Measurements from ENCODE around the gene TCF7L2.

- TF ChIP-seq, protein P1, sequence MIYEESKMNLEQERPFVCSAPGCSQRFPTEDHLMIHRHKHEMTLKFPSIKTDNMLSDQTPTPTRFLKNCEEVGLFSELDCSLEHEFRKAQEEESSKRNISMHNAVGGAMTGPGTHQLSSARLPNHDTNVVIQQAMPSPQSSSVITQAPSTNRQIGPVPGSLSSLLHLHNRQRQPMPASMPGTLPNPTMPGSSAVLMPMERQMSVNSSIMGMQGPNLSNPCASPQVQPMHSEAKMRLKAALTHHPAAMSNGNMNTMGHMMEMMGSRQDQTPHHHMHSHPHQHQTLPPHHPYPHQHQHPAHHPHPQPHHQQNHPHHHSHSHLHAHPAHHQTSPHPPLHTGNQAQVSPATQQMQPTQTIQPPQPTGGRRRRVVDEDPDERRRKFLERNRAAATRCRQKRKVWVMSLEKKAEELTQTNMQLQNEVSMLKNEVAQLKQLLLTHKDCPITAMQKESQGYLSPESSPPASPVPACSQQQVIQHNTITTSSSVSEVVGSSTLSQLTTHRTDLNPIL (CRISPR knock-in tag; IDR thresholded peaks at IDR 0.05; ENCODE audit: low read depth), result no peak
- peak; percentile 82; the same call in 1 of the 2 replicates for TF ChIP-seq PATZ1 (CRISPR knock-in tag; IDR thresholded peaks at IDR 0.05; ENCODE audit: borderline replicate concordance)
- TF ChIP-seq GLIS3 (CRISPR knock-in tag; IDR thresholded peaks at IDR 0.05), result no peak
- TF ChIP-seq ZFP3 (CRISPR knock-in tag; IDR thresholded peaks at IDR 0.05), result no peak
- no peak for TF ChIP-seq TCF4 (CRISPR knock-in tag; IDR thresholded peaks at IDR 0.05; ENCODE audit: borderline replicate concordance)
- TF ChIP-seq CSRNP3 (CRISPR knock-in tag; IDR thresholded peaks at IDR 0.05), result no peak
- TF ChIP-seq, protein P2, sequence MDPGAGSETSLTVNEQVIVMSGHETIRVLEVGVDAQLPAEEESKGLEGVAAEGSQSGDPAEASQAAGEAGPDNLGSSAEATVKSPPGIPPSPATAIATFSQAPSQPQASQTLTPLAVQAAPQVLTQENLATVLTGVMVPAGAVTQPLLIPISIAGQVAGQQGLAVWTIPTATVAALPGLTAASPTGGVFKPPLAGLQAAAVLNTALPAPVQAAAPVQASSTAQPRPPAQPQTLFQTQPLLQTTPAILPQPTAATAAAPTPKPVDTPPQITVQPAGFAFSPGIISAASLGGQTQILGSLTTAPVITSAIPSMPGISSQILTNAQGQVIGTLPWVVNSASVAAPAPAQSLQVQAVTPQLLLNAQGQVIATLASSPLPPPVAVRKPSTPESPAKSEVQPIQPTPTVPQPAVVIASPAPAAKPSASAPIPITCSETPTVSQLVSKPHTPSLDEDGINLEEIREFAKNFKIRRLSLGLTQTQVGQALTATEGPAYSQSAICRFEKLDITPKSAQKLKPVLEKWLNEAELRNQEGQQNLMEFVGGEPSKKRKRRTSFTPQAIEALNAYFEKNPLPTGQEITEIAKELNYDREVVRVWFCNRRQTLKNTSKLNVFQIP (CRISPR knock-in tag; IDR thresholded peaks at IDR 0.05; ENCODE audit: borderline replicate concordance, low read depth), result no peak
- TF ChIP-seq ISL1 (CRISPR knock-in tag; IDR thresholded peaks at IDR 0.05), result peak; percentile 66
- no peak for TF ChIP-seq ARNTL (CRISPR knock-in tag; IDR thresholded peaks at IDR 0.05; ENCODE audit: borderline replicate concordance, low read depth)
- TF ChIP-seq TOX (CRISPR knock-in tag; IDR thresholded peaks at IDR 0.05; ENCODE audit: borderline replicate concordance), result no peak
- TF ChIP-seq OSR1 (CRISPR knock-in tag; IDR thresholded peaks at IDR 0.05), result no peak
- TF ChIP-seq, protein P3, sequence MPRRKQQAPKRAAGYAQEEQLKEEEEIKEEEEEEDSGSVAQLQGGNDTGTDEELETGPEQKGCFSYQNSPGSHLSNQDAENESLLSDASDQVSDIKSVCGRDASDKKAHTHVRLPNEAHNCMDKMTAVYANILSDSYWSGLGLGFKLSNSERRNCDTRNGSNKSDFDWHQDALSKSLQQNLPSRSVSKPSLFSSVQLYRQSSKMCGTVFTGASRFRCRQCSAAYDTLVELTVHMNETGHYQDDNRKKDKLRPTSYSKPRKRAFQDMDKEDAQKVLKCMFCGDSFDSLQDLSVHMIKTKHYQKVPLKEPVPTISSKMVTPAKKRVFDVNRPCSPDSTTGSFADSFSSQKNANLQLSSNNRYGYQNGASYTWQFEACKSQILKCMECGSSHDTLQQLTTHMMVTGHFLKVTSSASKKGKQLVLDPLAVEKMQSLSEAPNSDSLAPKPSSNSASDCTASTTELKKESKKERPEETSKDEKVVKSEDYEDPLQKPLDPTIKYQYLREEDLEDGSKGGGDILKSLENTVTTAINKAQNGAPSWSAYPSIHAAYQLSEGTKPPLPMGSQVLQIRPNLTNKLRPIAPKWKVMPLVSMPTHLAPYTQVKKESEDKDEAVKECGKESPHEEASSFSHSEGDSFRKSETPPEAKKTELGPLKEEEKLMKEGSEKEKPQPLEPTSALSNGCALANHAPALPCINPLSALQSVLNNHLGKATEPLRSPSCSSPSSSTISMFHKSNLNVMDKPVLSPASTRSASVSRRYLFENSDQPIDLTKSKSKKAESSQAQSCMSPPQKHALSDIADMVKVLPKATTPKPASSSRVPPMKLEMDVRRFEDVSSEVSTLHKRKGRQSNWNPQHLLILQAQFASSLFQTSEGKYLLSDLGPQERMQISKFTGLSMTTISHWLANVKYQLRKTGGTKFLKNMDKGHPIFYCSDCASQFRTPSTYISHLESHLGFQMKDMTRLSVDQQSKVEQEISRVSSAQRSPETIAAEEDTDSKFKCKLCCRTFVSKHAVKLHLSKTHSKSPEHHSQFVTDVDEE (CRISPR knock-in tag; IDR thresholded peaks at IDR 0.05), result no peak
- TF ChIP-seq ZNF8 (CRISPR knock-in tag; IDR thresholded peaks at IDR 0.05), result no peak
- no peak for TF ChIP-seq ZFP30 (CRISPR knock-in tag; IDR thresholded peaks at IDR 0.05)
These were observed 106.5 kb downstream of the TCF7L2 start for GRCh38 chr10:113056441-113057021.

Data from SK-N-SH treated with all-trans-retinoic acid at 6 μM for 48 hours (cell line).